Measurements from ENCODE around the gene NAP1L4. TPM values are rescaled to one million over a fixed set of nuclear protein-coding genes. Genes with fewer than 3 reads are reported as not detected.

Gene NAP1L4
- total RNA-seq, 1 experiment from 2014 or later, result 212 TPM

DNA sequence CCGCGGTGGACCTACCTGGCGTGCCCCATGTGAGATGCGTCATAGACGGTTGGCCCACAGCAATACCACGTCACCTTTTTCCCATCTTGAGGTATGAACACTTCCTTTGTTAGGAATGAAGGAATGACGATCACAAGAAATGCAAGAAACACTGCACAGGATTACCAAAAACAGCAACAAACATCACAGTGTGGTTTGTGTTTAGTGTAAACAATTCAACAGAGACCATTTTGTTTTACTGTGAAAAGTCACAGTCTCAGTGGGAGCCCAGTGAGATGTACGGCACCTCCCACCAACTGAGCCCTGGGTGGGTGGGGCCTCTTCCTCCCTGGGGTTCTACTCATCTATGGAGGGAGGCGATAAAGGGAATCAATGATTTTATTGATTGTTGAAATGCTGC is 48.8 kb upstream of the NAP1L4 start:
- Histone ChIP-seq H4K8ac (replicated peaks; ENCODE audit: insufficient read length, low read depth, low read length) (no peak overlapping the region), H4K91ac (ENCODE audit: insufficient read length, low read depth, low read length) (no peak overlapping the region), H3K9ac (ENCODE audit: extremely low read depth, insufficient read length, low read length) (no peak overlapping the region), H2AFZ (ENCODE audit: low read length) (no peak overlapping the region), H3K14ac (ENCODE audit: insufficient read depth, low read length) (no peak overlapping the region), H3K4me1 (ENCODE audit: insufficient read depth, low read length) (no peaks in the 10 kb centered on the region), H3K23ac (ENCODE audit: insufficient read length, low read depth, low read length) (no peak overlapping the region), H3K23me2 (ENCODE audit: insufficient read length, low read depth, low read length, poor library complexity, severe bottlenecking) (no peaks in the 10 kb centered on the region), H3K79me1 (ENCODE audit: insufficient read depth, low read depth, low read length, poor library complexity, severe bottlenecking) (peaks cover 5% of the 10 kb centered on the region), H3T11ph (ENCODE audit: low read length) (no peak overlapping the region), H2BK15ac (ENCODE audit: low read depth, low read length) (no peak overlapping the region), H3K56ac (ENCODE audit: insufficient read length, low read depth, low read length) (no peak overlapping the region), H2BK12ac (ENCODE audit: insufficient read length, low read depth, low read length) (no peak overlapping the region), H3K27ac (ENCODE audit: insufficient read length, low read depth, low read length) (no peak overlapping the region), H2BK120ac (ENCODE audit: low read depth, low read length, poor library complexity, severe bottlenecking) (no peak overlapping the region), H2BK5ac (ENCODE audit: insufficient read length, low read length) (no peak overlapping the region), H3K9me3 (ENCODE audit: control insufficient read depth, low read depth, low read length) (no peaks in the 10 kb centered on the region), H4K20me1 (ENCODE audit: control insufficient read depth, insufficient read depth, insufficient read length) (no peaks in the 10 kb centered on the region), H3K4me2 (ENCODE audit: insufficient read depth, insufficient read length, low read length) (no peak overlapping the region), H2BK20ac (ENCODE audit: low read depth, low read length, poor library complexity, severe bottlenecking) (no peak overlapping the region), H2AK5ac (ENCODE audit: insufficient read length, low read length) (no peak overlapping the region), H3K4ac (ENCODE audit: low read depth, low read length) (no peak overlapping the region), H4K5ac (ENCODE audit: insufficient read length, low read depth, low read length) (no peak overlapping the region), H3K79me2 (ENCODE audit: insufficient read depth, low read length) (no peaks in the 10 kb centered on the region; the same call in 1 of the 2 replicates), H3K27me3 (ENCODE audit: insufficient read depth, low read length) (no peaks in the 10 kb centered on the region), H3K18ac (ENCODE audit: insufficient read length, low read depth, low read length) (no peak overlapping the region)
- H3K4me3 Mint-ChIP-seq, result no peak overlapping the region
- no peak overlapping the region; a peak in 1 of 7 replicates for H3K27ac Mint-ChIP-seq
- no peak for DNase-seq
- H3K9me3 Mint-ChIP-seq, result no peaks in the 10 kb centered on the region
- no CpG with 5 or more reads among the region's 9 CpGs for WGBS (ENCODE audit: extremely low coverage, insufficient read length, low lambda C conversion rate)
- no peaks in the 10 kb centered on the region for H3K27me3 Mint-ChIP-seq (ENCODE audit: low read depth)
- peaks cover 37 to 83% (median 75%) of the 10 kb centered on the region in 3 experiments for H3K36me3 Mint-ChIP-seq (ENCODE audit: insufficient read depth in 1 of 3, low read depth in 3 of 3)
- TF ChIP-seq, protein P1, sequence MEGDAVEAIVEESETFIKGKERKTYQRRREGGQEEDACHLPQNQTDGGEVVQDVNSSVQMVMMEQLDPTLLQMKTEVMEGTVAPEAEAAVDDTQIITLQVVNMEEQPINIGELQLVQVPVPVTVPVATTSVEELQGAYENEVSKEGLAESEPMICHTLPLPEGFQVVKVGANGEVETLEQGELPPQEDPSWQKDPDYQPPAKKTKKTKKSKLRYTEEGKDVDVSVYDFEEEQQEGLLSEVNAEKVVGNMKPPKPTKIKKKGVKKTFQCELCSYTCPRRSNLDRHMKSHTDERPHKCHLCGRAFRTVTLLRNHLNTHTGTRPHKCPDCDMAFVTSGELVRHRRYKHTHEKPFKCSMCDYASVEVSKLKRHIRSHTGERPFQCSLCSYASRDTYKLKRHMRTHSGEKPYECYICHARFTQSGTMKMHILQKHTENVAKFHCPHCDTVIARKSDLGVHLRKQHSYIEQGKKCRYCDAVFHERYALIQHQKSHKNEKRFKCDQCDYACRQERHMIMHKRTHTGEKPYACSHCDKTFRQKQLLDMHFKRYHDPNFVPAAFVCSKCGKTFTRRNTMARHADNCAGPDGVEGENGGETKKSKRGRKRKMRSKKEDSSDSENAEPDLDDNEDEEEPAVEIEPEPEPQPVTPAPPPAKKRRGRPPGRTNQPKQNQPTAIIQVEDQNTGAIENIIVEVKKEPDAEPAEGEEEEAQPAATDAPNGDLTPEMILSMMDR (conservative IDR thresholded peaks at IDR 0.05), result no peak
- H3K4me1 Mint-ChIP-seq, result peaks cover 7 to 12% of the 10 kb centered on the region in 2 experiments

Data from H9 (cell line).